Raji (cell line): ENCODE data around the gene LY86.
A peak's percentile ranks its signal among the peaks of the same experiment; 100 is the strongest.

Experiments used
- POLR2A ChIP-seq: IDR thresholded peaks from 2 replicates; pipeline ENCODE4 v1.6.1; 2011; ENCODE audit warnings: low read depth, low read length, control low read depth; ENCODE audit not compliant: insufficient read depth

LY86 gene

GRCh38 chr6:6586167-6586566, 2.4 kb upstream of the LY86 start:
- no peak for TF ChIP-seq POLR2A

DNA sequence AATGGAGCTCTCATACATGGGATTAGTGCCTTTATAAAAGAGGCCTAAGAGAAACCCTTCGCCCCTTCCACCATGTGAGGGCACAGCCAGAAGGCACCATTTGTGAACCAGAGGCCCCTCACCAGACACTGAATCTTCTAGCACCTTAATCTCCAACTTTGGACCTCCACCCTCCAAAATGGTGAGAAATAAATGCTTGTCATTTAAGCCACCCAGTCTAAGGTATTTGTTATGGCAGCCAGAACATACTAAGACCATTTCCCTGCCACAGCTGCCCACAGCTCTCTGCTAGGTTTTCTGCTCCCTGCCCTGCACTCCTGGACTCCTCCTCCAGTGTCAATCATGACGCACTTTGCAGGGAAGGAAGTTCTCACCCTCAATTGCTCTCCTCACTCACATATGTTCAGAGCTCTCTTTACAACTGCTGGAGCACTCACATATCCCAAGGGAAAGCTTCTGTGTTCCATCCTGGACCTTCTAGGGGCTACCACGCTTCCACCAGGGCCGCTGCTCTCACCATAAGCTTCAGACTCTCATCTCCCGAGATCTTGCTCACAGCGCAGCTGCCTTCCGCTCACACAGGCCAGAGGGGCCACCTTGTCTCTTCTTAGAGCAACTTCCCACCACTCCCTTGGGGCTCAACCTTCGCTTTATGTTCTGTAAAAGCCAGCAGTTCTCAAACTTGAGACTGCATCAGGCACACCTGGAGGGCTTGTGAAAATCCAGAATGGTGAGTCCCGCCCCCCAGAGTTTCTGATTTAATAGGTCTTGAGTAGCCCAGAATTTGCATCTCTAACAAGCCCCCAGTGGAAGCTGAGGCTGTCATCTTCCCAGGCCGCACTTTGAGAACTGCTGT, 1.6 kb upstream of the LY86 start:
- TF ChIP-seq POLR2A, result peak; percentile 76

- no peak for TF ChIP-seq POLR2A
These were observed 840 bp upstream of the LY86 start for GRCh38 chr6:6587696-6588063.

GRCh38 chr6:6588924-6589709, 597 bp downstream of the LY86 start:
- TF ChIP-seq POLR2A, result peak; percentile 56

- TF ChIP-seq POLR2A, result no peak
These were observed 2.0 kb downstream of the LY86 start for GRCh38 chr6:6590530-6590929.

- TF ChIP-seq POLR2A, result peak; percentile 28; the same call in 1 of the 2 replicates
These were observed 3.4 kb downstream of the LY86 start for GRCh38 chr6:6591778-6592465.

GRCh38 chr6:6592826-6593475, 4.4 kb downstream of the LY86 start:
- no peak for TF ChIP-seq POLR2A

DNA sequence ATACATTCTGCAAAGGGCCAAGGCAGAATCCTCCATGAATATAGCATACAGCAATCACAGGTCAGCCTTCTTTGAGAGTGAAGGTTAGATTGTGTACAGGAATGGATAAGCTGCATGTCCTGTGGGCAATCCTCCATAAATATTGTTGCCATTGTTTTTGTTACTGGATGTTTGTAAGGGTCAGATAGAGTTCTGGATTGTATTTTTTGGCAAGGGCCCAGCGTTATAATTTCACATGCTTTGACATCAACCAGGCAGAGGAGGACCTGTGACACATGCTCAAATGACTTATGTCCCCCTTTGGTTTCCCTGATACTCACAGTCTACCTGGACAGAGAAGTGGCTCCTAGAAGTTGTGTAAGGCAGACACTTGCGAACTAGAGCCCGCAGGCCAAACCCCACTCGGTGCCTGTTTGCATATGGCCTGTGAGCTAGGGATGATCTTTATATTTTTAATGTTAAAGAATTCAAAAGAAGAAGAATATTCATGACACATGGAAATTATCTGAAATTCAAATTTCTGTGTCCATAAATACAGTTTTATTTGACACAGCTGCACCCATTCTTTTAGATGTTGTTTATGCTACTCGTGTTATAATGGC, 5.4 kb downstream of the LY86 start:
- no peak for TF ChIP-seq POLR2A

- no peak for TF ChIP-seq POLR2A
These were observed 6.5 kb downstream of the LY86 start for GRCh38 chr6:6595025-6595424.

GRCh38 chr6:6595952-6596351, 7.4 kb downstream of the LY86 start:
- TF ChIP-seq POLR2A, result no peak

- TF ChIP-seq POLR2A, result no peak
These were observed 8.2 kb downstream of the LY86 start for GRCh38 chr6:6596529-6597328.

DNA sequence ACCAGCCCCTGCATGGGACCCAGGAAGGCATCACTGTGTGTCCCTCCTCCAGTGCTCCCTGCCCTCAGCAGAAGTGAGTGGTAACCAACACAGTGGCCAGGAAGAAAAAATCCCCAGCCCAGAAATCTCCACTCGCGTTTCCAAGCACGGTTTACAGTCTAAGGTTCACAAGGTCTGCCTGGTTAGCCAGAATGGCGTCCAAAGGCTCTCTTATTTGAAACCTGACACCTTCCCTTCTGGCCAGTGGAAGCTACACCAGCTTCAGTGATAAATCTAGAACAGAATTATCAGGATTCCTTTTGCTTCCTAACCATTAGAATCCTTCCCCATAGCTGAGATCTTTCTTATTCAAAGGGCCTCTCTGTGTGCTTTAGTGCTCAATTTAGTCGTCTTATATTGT, 9.2 kb downstream of the LY86 start:
- TF ChIP-seq POLR2A, result no peak

DNA sequence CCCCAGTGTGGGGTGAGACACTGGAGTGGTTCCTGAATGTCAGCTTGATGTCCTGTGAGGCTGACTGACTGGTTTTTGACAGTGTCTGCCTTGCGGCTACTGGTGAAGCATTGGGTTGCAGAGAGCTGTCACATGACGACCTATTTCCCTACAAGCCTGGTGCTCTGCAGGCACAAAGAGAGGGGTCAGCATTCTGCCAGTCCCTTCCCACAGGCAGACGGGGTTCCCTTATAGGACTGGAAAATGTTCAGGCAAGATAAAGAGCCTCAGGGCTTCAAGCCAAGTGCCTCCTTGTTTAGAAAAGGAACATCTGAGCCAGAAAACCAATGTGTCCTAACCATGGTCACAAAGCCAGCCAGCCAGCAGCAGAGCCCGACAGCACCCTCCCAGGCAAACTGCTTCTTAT, 11.0 kb downstream of the LY86 start:
- TF ChIP-seq POLR2A, result no peak

GRCh38 chr6:6600875-6601274, 12.4 kb downstream of the LY86 start:
- no peak for TF ChIP-seq POLR2A

DNA sequence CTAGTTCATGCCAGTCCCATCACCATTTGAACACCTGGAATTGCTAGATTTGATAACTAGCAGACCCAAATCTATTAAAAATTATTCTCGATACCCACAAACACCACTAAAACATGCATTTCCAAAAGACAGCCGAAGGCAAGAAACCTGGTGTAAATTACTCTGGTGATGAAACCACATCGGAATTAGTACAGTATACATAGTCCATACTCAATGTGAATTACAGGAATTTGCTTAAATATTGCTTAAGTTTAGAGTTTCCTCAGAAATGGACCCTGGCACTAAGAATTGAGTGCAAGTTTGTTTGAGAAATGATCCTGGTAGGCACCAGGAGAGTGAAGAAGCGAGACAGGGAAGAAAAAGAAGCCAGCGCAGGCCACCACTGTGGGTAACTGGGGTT, 13.7 kb downstream of the LY86 start:
- no peak for TF ChIP-seq POLR2A

GRCh38 chr6:6603317-6603716, 14.8 kb downstream of the LY86 start:
- no peak for TF ChIP-seq POLR2A
